ENCODE results near the gene HRG. TPM values are rescaled to one million over a fixed set of nuclear protein-coding genes. Genes with fewer than 3 reads are reported as not detected.

The HRG gene
- total RNA-seq, 4 donors from 2014 or later: not detected

- Histone ChIP-seq H3K36me3 (no peaks in the 10 kb centered on the region), H3K27ac (no peak overlapping the region), H3K4me1 (peaks cover 3 to 24% (median 9%) of the 10 kb centered on the region in 3 donors), H3K4me3 (no peak overlapping the region), H3K9me3 (no peaks in the 10 kb centered on the region), H3K27me3 (peaks cover 0 to 42% (median 0%) of the 10 kb centered on the region in 4 donors)
- DNase-seq: no peak
- WGBS, 2 donors: 85 to 89% methylated on average over 5 of the region's 5 CpGs
- no peak for TF ChIP-seq CTCF (IDR thresholded peaks at IDR 0.05)
- no peak for TF ChIP-seq POLR2A (IDR thresholded peaks at IDR 0.05)
- intact Hi-C loops (cut with DNase I): no loop called here
Observed at GRCh38 chr3:186619787-186620212, 46.0 kb upstream of the HRG start.

- Histone ChIP-seq H3K27ac (no peak overlapping the region), H3K9me3 (no peaks in the 10 kb centered on the region), H3K27me3 (peaks cover 0 to 41% (median 0%) of the 10 kb centered on the region in 4 donors), H3K4me1 (peaks cover 3 to 18% (median 9%) of the 10 kb centered on the region in 3 donors), H3K4me3 (no peak overlapping the region), H3K36me3 (no peaks in the 10 kb centered on the region)
- WGBS, 2 donors: 69 to 89% methylated on average over 6 to 10 of the region's 17 CpGs
- intact Hi-C loops (cut with DNase I): no loop called here
- TF ChIP-seq CTCF (IDR thresholded peaks at IDR 0.05) (no peak), POLR2A (IDR thresholded peaks at IDR 0.05) (no peak)
- DNase-seq: no peak
Observed at GRCh38 chr3:186620213-186621092, 45.4 kb upstream of the HRG start.

- H3K27me3 ChIP-seq: peaks cover 0 to 33% (median 0%) of the 10 kb centered on the region in 4 donors
- DNase-seq: no peak
- intact Hi-C loops (cut with DNase I): no loop called here
- H3K27ac ChIP-seq: no peak overlapping the region
- H3K9me3 ChIP-seq: no peaks in the 10 kb centered on the region
- H3K36me3 ChIP-seq: no peaks in the 10 kb centered on the region
- peaks cover 3 to 10% (median 4%) of the 10 kb centered on the region in 3 donors for H3K4me1 ChIP-seq
- no peak for TF ChIP-seq CTCF (IDR thresholded peaks at IDR 0.05)
- no peak for TF ChIP-seq POLR2A (IDR thresholded peaks at IDR 0.05)
- WGBS, 2 donors: 78 to 81% methylated on average over 7 of the region's 7 CpGs
- H3K4me3 ChIP-seq: no peak overlapping the region
Observed at GRCh38 chr3:186621894-186622650, 43.7 kb upstream of the HRG start.

- no peaks in the 10 kb centered on the region for H3K9me3 ChIP-seq
- WGBS, 2 donors: 49 to 59% methylated on average over 2 of the region's 2 CpGs
- peaks cover 0 to 2% (median 0%) of the 10 kb centered on the region in 3 donors for H3K4me1 ChIP-seq
- DNase-seq: no peak
- intact Hi-C loops (cut with DNase I): no loop called here
- no peaks in the 10 kb centered on the region for H3K36me3 ChIP-seq
- TF ChIP-seq POLR2A (IDR thresholded peaks at IDR 0.05) (no peak), CTCF (IDR thresholded peaks at IDR 0.05) (no peak)
- H3K4me3 ChIP-seq: no peak overlapping the region
- no peak overlapping the region for H3K27ac ChIP-seq
- peaks cover 0 to 28% (median 0%) of the 10 kb centered on the region in 4 donors for H3K27me3 ChIP-seq
Observed at GRCh38 chr3:186622651-186623310, 43.0 kb upstream of the HRG start.

Data from esophagus squamous epithelium (tissue), 5 donors.